ENCODE data around the gene LDLRAD4.

GRCh38 chr18:13684546-13684945, 466.0 kb downstream of the LDLRAD4 start:
- TF ChIP-seq CTCF (IDR thresholded peaks at IDR 0.05) (no peak), EZH2 (IDR thresholded peaks at IDR 0.05; ENCODE audit: borderline replicate concordance, insufficient read depth, low read depth, low read length, poor library complexity, severe bottlenecking) (no peak)
